Erythroblast (primary cell): ENCODE measurements around the gene UVSSA.

Experiments
- GATA1 ChIP-seq: IDR thresholded peaks from 2 replicates; pipeline ENCODE4 v1.6.1; 2011; ENCODE audit warnings: low read depth, mild to moderate bottlenecking, control low read depth, low read length, moderate library complexity
- POLR2A ChIP-seq: IDR thresholded peaks from 2 replicates; pipeline ENCODE4 v1.6.1; 2011; ENCODE audit warnings: mild to moderate bottlenecking, low read length

- no peak for TF ChIP-seq POLR2A
- no peak for TF ChIP-seq GATA1
Measured at GRCh38 chr4:1361431-1361830, 14.4 kb downstream of the UVSSA start.
